SK-N-SH treated with all-trans-retinoic acid at 6 μM for 48 hours (cell line): ENCODE results near the gene TPM1.

Experiments
- ATAC-seq: fragments of 200-7000 bp; cut with Tn5 transposase; 3 replicates; pipeline ENCODE4 v1.9.1; 2020; ENCODE audit warnings: mild to moderate bottlenecking, moderate library complexity
- BACH2 ChIP-seq: fragments of 250-450 bp; sonication (Bioruptor Pico); IDR thresholded peaks from 2 replicates; pipeline ENCODE4 v1.9.0; 2021; ENCODE audit warnings: mild to moderate bottlenecking, borderline replicate concordance
- CREB5 ChIP-seq: fragments of 250-450 bp; sonication (Bioruptor Pico); IDR thresholded peaks from 2 replicates; pipeline ENCODE4 v1.5.1; 2020; ENCODE audit warnings: low read depth, mild to moderate bottlenecking, moderate library complexity
- CSDC2 ChIP-seq: fragments of 250-450 bp; sonication (Bioruptor Pico); IDR thresholded peaks from 2 replicates; pipeline ENCODE4 v1.5.0; 2020; ENCODE audit warnings: mild to moderate bottlenecking, moderate library complexity
- CSRNP3 ChIP-seq: fragments of 250-450 bp; sonication (Bioruptor Pico); IDR thresholded peaks from 2 replicates; pipeline ENCODE4 v1.5.1; 2021; ENCODE audit warnings: mild to moderate bottlenecking, moderate library complexity
- ESRRG ChIP-seq: fragments of 250-450 bp; sonication (Bioruptor Pico); IDR thresholded peaks from 2 replicates; pipeline ENCODE4 v1.6.1; 2021; ENCODE audit warnings: mild to moderate bottlenecking
- GLIS3 ChIP-seq: fragments of 250-450 bp; sonication (Bioruptor Pico); IDR thresholded peaks from 2 replicates; pipeline ENCODE4 v1.5.0; 2020; ENCODE audit warnings: mild to moderate bottlenecking, moderate library complexity
- OSR1 ChIP-seq: fragments of 250-450 bp; sonication (Bioruptor Pico); IDR thresholded peaks from 2 replicates; pipeline ENCODE4 v1.8.0; 2022; ENCODE audit warnings: moderate library complexity, mild to moderate bottlenecking, inconsistent platforms
- PATZ1 ChIP-seq: fragments of 250-450 bp; sonication (Bioruptor Pico); IDR thresholded peaks from 2 replicates; pipeline ENCODE4 v1.8.0; 2020; ENCODE audit warnings: mild to moderate bottlenecking, moderate library complexity, borderline replicate concordance
- POU6F1 ChIP-seq: fragments of 250-450 bp; sonication (Bioruptor Pico); IDR thresholded peaks from 2 replicates; pipeline ENCODE4 v1.8.0; 2021; ENCODE audit warnings: low read depth, mild to moderate bottlenecking, moderate library complexity, borderline replicate concordance
- PPARA ChIP-seq: fragments of 250-450 bp; sonication (Bioruptor Pico); IDR thresholded peaks from 2 replicates; pipeline ENCODE4 v1.5.0; 2020; ENCODE audit warnings: mild to moderate bottlenecking, borderline replicate concordance
- RARB ChIP-seq: fragments of 250-450 bp; sonication (Bioruptor Pico); IDR thresholded peaks from 2 replicates; pipeline ENCODE4 v1.8.0; 2021; ENCODE audit warnings: mild to moderate bottlenecking, moderate library complexity
- SNAI2 ChIP-seq: fragments of 250-450 bp; sonication (Bioruptor Pico); IDR thresholded peaks from 2 replicates; pipeline ENCODE4 v1.5.0; 2020; ENCODE audit warnings: mild to moderate bottlenecking, moderate library complexity
- TCF4 ChIP-seq: fragments of 250-450 bp; sonication (Bioruptor Pico); IDR thresholded peaks from 2 replicates; pipeline ENCODE4 v1.8.0; 2021; ENCODE audit warnings: mild to moderate bottlenecking, moderate library complexity, borderline replicate concordance
- TOX ChIP-seq: fragments of 250-450 bp; sonication (Bioruptor Pico); IDR thresholded peaks from 2 replicates; pipeline ENCODE4 v1.8.0; 2021; ENCODE audit warnings: mild to moderate bottlenecking, moderate library complexity, borderline replicate concordance
- TSHZ2 ChIP-seq: fragments of 250-450 bp; sonication (Bioruptor Pico); IDR thresholded peaks from 2 replicates; pipeline ENCODE4 v1.5.0; 2020; ENCODE audit warnings: mild to moderate bottlenecking, moderate library complexity
- ZC3H10 ChIP-seq: fragments of 250-450 bp; sonication (Bioruptor Pico); IDR thresholded peaks from 2 replicates; pipeline ENCODE4 v1.5.1; 2021; ENCODE audit warnings: mild to moderate bottlenecking, moderate library complexity
- ZFP3 ChIP-seq: fragments of 250-450 bp; sonication (Bioruptor Pico); IDR thresholded peaks from 2 replicates; pipeline ENCODE4 v1.5.0; 2020; ENCODE audit warnings: mild to moderate bottlenecking, moderate library complexity
- ZFP30 ChIP-seq: fragments of 450-650 bp; formaldehyde crosslinking; IDR thresholded peaks from 2 replicates; pipeline ENCODE4 v1.5.0; 2022; ENCODE audit warnings: mild to moderate bottlenecking, moderate library complexity
- ZNF70 ChIP-seq: fragments of 450-650 bp; formaldehyde crosslinking; IDR thresholded peaks from 2 replicates; pipeline ENCODE4 v1.5.0; 2020; ENCODE audit warnings: mild to moderate bottlenecking, moderate library complexity
- ZNF8 ChIP-seq: fragments of 450-650 bp; formaldehyde crosslinking; IDR thresholded peaks from 2 replicates; pipeline ENCODE4 v1.5.0; 2020; ENCODE audit warnings: mild to moderate bottlenecking, moderate library complexity

Gene TPM1

GRCh38 chr15:63046917-63047760, 4.6 kb downstream of the TPM1 start:
- ATAC-seq, result no peak

GRCh38 chr15:63047792-63048114, 5.2 kb downstream of the TPM1 start:
- TF ChIP-seq ZC3H10 (CRISPR knock-in tag) (no peak), ZFP30 (CRISPR knock-in tag) (no peak), CREB5 (CRISPR knock-in tag) (peak; percentile 43; the same call in 1 of the 2 replicates), POU6F1 (CRISPR knock-in tag) (no peak), CSRNP3 (CRISPR knock-in tag) (0 out of 2 replicates have a peak, but pooled peaks have one; percentile 16), OSR1 (CRISPR knock-in tag) (no peak), TOX (CRISPR knock-in tag) (no peak), BACH2 (CRISPR knock-in tag) (no peak), SNAI2 (CRISPR knock-in tag) (no peak), ZNF8 (CRISPR knock-in tag) (no peak), PATZ1 (CRISPR knock-in tag) (peak; percentile 40; the same call in 1 of the 2 replicates)
- no peak for ATAC-seq

More at GRCh38 chr15:63046917-63047760, 4.6 kb downstream of the TPM1 start:
- no peak for TF ChIP-seq CREB5 (CRISPR knock-in tag)
- 0 out of 2 replicates have a peak, but pooled peaks have one; percentile 39 for TF ChIP-seq CSDC2
- no peak for TF ChIP-seq ZNF70 (CRISPR knock-in tag)
- TF ChIP-seq PPARA (CRISPR knock-in tag), result no peak
- TF ChIP-seq ZFP3 (CRISPR knock-in tag), result no peak
- TF ChIP-seq CSRNP3 (CRISPR knock-in tag), result no peak
- TF ChIP-seq ZC3H10 (CRISPR knock-in tag), result no peak
- TF ChIP-seq SNAI2 (CRISPR knock-in tag), result no peak
- 0 out of 2 replicates have a peak, but pooled peaks have one; percentile 12 for TF ChIP-seq TOX (CRISPR knock-in tag)
- TF ChIP-seq, all 23 proteins: peak for 2

GRCh38 chr15:63048115-63048775, 5.7 kb downstream of the TPM1 start:
- peak; percentile 48 for ATAC-seq
- no peak for TF ChIP-seq TSHZ2 (CRISPR knock-in tag)
- TF ChIP-seq PPARA (CRISPR knock-in tag), result 0 out of 2 replicates have a peak, but pooled peaks have one; percentile 13
- TF ChIP-seq ESRRG (CRISPR knock-in tag), result no peak
- TF ChIP-seq CREB5 (CRISPR knock-in tag), result no peak
- TF ChIP-seq ZNF8 (CRISPR knock-in tag), result no peak
- TF ChIP-seq OSR1 (CRISPR knock-in tag), result no peak
- no peak for TF ChIP-seq TCF4 (CRISPR knock-in tag)
- TF ChIP-seq CSDC2, result no peak
- TF ChIP-seq TOX (CRISPR knock-in tag), result peak; percentile 73; the same call in 1 of the 2 replicates
- peak; percentile 95 for TF ChIP-seq GLIS3 (CRISPR knock-in tag)
- TF ChIP-seq SNAI2 (CRISPR knock-in tag), result 0 out of 2 replicates have a peak, but pooled peaks have one; percentile 53
- TF ChIP-seq RARB, result peak; percentile 68; the same call in 1 of the 2 replicates
- no peak for TF ChIP-seq BACH2 (CRISPR knock-in tag)
